Sigmoid colon (tissue), 7 donors: ENCODE results near the gene KLHL29. TPM values are rescaled to one million over a fixed set of nuclear protein-coding genes. Genes with fewer than 3 reads are reported as not detected.
A peak's percentile ranks its signal among the peaks of the same experiment; 100 is the strongest.

ENCODE experiments used
- DNase-seq: peaks from one replicate; pipeline ENCODE4 v3.0.0-alpha.2; 2019
- H3K27ac ChIP-seq, 4 donors: fragments of 200-600 bp; sonication (generic); one replicate each; pipeline ENCODE4 v1.5.1; 2016 to 2019; ENCODE audit warnings: mild to moderate bottlenecking in 1 of 4
- H3K27me3 ChIP-seq, 3 donors: fragments of 200-600 bp; sonication (generic); one replicate each; pipeline ENCODE4 v1.5.1; 2019; ENCODE audit warnings: mild to moderate bottlenecking in 1 of 3
- H3K36me3 ChIP-seq, 4 donors: fragments of 200-600 bp; sonication (generic); one replicate each; pipeline ENCODE4 v1.5.1; 2016 to 2019
- H3K4me1 ChIP-seq, 4 donors: fragments of 200-600 bp; sonication (generic); one replicate each; pipeline ENCODE4 v1.5.1; 2017 to 2019
- H3K4me3 ChIP-seq, 4 donors: fragments of 200-600 bp; sonication (generic); one replicate each; pipeline ENCODE4 v1.5.1; 2017 to 2019; ENCODE audit warnings: mild to moderate bottlenecking in 2 of 4, moderate library complexity in 1 of 4
- H3K9me3 ChIP-seq, 4 donors: fragments of 200-600 bp in 3 of 4; sonication (generic) in 3 of 4; one replicate each; pipeline versions ENCODE4 v1.5.1 to v1.6.1; 2013 to 2019
- CTCF ChIP-seq, 4 experiments: fragments of 450-650 bp in 3 of 4; fragments of 200-600 bp in 1 of 4; IDR thresholded peaks; one replicate each; pipeline ENCODE4 v1.5.1; 2016 to 2019; ENCODE audit warnings: antibody characterized with exemption in 4 of 4, mild to moderate bottlenecking in 3 of 4, moderate library complexity in 2 of 4
- EP300 ChIP-seq, 4 donors: sonication (generic); formaldehyde crosslinking; IDR thresholded peaks; one replicate each; pipeline ENCODE4 v1.6.1; 2017; ENCODE audit warnings: antibody characterized with exemption in 4 of 4
- POLR2A ChIP-seq, 2 donors: fragments of 450-650 bp; IDR thresholded peaks; one replicate each; pipeline ENCODE4 v1.6.1; 2016; ENCODE audit warnings: antibody characterized with exemption in 2 of 2, mild to moderate bottlenecking in 2 of 2, moderate library complexity in 2 of 2
- POLR2AphosphoS5 ChIP-seq, 4 donors: sonication (generic); formaldehyde crosslinking; IDR thresholded peaks; one replicate each; pipeline ENCODE4 v1.6.1; 2017; ENCODE audit warnings: antibody characterized with exemption in 4 of 4
- WGBS, 2 donors: extraction: QIAGEN DNeasy Blood & Tissue Kit; methylation state at CpG; one replicate each; pipeline ENCODE4 v1.1.7; 2013; 5-methylcytosine and 5-hydroxymethylcytosine counted together
- intact Hi-C: fragments of 100-400 bp; cut with DNase I; formaldehyde crosslinking; loops from one replicate; pipeline ENCODE4 v1.15.1; 2023
- polyA plus RNA-seq, 3 donors: library from polyadenylated mRNA; stranded (reverse); fragments of 200-250 nt; gene quantifications; one replicate each; pipeline ENCODE4 v1.2.3, GENCODE V29; 2013
- total RNA-seq, 4 donors: library from RNA; depleted of rRNA; stranded (reverse); fragments of >200 nt; gene quantifications; one replicate each; pipeline ENCODE4 v1.1.0, GENCODE V29; 2016
- donor health status: healthy with polysubstance abuse.
- donor health status: Bipolar disorder and iron deficiency.
- donor health status: healthy.

Gene KLHL29
- total and polyA plus RNA-seq, 7 donors: 0.46 to 25.5 (median 6.3) TPM

DNA sequence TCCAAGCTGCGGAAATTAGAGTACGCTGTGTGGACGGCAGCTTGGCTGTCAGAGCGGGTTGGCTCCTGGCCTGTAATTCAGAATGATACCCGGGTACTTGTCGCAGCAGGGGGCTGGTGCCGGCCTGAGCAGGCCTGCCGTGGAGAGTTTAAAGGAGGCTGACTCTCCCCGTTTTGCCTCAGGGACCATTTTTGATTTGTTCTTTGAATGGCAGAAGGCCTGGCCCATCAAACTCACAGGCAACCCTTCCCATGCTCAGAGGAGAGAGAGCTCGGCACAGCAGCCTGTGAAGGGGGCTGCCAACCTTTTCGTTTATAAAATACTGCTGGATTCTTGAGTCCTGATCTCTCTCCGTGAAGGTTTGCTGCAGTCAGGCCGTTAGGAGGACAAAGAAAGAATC lies 151.3 kb downstream of the KLHL29 start:
- intact Hi-C loops: loop anchor here (10.0 kb wide), 1 partner anchor 228 kb away; no protein-coding TSS in a partner anchor
- Histone ChIP-seq H3K27me3 (no peaks in the 10 kb centered on the region), H3K36me3 (no peaks in the 10 kb centered on the region), H3K4me1 (peaks cover 0 to 48% (median 34%) of the 10 kb centered on the region in 4 donors), H3K27ac (peak overlapping the region in 1 of 4 donors; percentile 57), H3K9me3 (no peaks in the 10 kb centered on the region), H3K4me3 (no peak overlapping the region)
- TF ChIP-seq POLR2AphosphoS5 (IDR thresholded peaks at IDR 0.05) (no peak), EP300 (IDR thresholded peaks at IDR 0.05) (no peak)
- 88 to 95% methylated on average over 13 of the region's 13 CpGs for WGBS, 2 donors
- no peak for DNase-seq

DNA sequence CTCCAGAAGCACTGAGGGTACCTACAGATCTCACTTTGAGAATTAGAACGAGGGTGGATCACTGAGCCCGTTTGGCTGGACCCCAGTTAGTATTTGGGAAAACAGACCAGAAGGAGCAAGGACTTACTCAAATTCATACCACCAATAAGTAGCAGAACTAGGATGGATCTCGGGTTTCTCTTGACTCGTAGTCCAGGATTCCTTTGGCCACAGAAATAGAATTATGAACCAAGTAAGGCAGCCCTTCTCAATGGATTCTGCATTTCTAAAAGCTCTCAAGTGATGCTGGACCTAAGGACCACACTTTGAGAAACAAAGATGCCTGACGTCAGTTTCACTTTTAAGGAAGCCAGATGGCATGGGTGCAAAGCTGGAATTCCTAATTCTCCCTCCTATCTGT lies 153.0 kb downstream of the KLHL29 start:
- Histone ChIP-seq H3K4me1 (peaks cover 0 to 48% (median 28%) of the 10 kb centered on the region in 4 donors), H3K36me3 (no peaks in the 10 kb centered on the region), H3K4me3 (no peak overlapping the region), H3K9me3 (no peaks in the 10 kb centered on the region), H3K27me3 (no peaks in the 10 kb centered on the region), H3K27ac (no peak overlapping the region)
- intact Hi-C loops: loop anchor here (10.0 kb wide), 1 partner anchor 227 kb away; no protein-coding TSS in a partner anchor
- DNase-seq: no peak
- TF ChIP-seq POLR2AphosphoS5 (IDR thresholded peaks at IDR 0.05): no peak
- no peak for TF ChIP-seq POLR2A (IDR thresholded peaks at IDR 0.05)
- TF ChIP-seq CTCF (IDR thresholded peaks at IDR 0.05): no peak
- TF ChIP-seq EP300 (IDR thresholded peaks at IDR 0.05): no peak
- 88 to 93% methylated on average over 5 of the region's 5 CpGs for WGBS, 2 donors

GRCh38 chr2:23538566-23538965 lies 153.6 kb downstream of the KLHL29 start:
- H3K36me3 ChIP-seq: no peaks in the 10 kb centered on the region
- H3K4me1 ChIP-seq: peaks cover 0 to 42% (median 22%) of the 10 kb centered on the region in 4 donors
- intact Hi-C loops: loop anchor here (10.0 kb wide), 1 partner anchor 226 kb away; no protein-coding TSS in a partner anchor
- H3K27me3 ChIP-seq: no peaks in the 10 kb centered on the region
- DNase-seq: no peak
- WGBS, 2 donors: 89 to 97% methylated on average over 2 of the region's 2 CpGs
- no peak overlapping the region for H3K27ac ChIP-seq
- no peaks in the 10 kb centered on the region for H3K9me3 ChIP-seq
- H3K4me3 ChIP-seq: no peak overlapping the region
- TF ChIP-seq EP300 (IDR thresholded peaks at IDR 0.05) (no peak), CTCF (IDR thresholded peaks at IDR 0.05) (no peak), POLR2A (IDR thresholded peaks at IDR 0.05) (no peak), POLR2AphosphoS5 (IDR thresholded peaks at IDR 0.05) (no peak)

DNA sequence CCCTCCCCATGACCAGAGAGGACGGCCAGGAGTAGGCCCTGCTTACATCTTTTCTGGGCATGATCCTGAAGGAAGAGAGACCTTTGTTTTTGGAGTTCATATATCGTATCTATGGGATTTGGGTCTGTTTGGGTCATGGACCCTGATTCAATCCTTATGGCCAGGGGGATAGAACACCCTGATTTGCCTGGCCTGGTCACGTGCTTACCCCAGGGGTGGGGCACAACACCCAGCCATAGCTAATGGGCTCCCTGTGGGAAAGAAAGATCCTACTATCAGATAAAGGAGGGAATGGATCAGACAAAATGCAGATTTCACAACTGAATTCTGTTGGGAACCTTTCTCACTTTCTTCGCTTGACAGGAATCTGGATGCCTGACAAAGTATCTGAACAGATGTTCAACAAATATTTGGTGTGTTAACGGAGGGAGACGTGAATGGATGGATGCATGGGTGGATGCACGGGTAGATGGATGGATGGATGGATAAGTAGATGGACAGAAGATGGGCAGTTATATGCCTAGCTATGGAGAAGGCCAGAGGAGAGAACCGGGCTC lies 155.9 kb downstream of the KLHL29 start:
- H3K27ac ChIP-seq: peak overlapping the region in 3 of 4 donors; percentile 42 to 50 (median 46)
- H3K36me3 ChIP-seq: no peaks in the 10 kb centered on the region
- H3K4me1 ChIP-seq: peaks cover 0 to 44% (median 30%) of the 10 kb centered on the region in 4 donors
- WGBS, 2 donors: 84 to 92% methylated on average over 8 of the region's 8 CpGs
- no peaks in the 10 kb centered on the region for H3K9me3 ChIP-seq
- no peak for DNase-seq
- H3K4me3 ChIP-seq: no peak overlapping the region
- no peaks in the 10 kb centered on the region for H3K27me3 ChIP-seq
- TF ChIP-seq POLR2A (IDR thresholded peaks at IDR 0.05) (no peak), CTCF (IDR thresholded peaks at IDR 0.05) (no peak), EP300 (IDR thresholded peaks at IDR 0.05) (no peak), POLR2AphosphoS5 (IDR thresholded peaks at IDR 0.05) (no peak)
- intact Hi-C loops: no loop called here

DNA sequence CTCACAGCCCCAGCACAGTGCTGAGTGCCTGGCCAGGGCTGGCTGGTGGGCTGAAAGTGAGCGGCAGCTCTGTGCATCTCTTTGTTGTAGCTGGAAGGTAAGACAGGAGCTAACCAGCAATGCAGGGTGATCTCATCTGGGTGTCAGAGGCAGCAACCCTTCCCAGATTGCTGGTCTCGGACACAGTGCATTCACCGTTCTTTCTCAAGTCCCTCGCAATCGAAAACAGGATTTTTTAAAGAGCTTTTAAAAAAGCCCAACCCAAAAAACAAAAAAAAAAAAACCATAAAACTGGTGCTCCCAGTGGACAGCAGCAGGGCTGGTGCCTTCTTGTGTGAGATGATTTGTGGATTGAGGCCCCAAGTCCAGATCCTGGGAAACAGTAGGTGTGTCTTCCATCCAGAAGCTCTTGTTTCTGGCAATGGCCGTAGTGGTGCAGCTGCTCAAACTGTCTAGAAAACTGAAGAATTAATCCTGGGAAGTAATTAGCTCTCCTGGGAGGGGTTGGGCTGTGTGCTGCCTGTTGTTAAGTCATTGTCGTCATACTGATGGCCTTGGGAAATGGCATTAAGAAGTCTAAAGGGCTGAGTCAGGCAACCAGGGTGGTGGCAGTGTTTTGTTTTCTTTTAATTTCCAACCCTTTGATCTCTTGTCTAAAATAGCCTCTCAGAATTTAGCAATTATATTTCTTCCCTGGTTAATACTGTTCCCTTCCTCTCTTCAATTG lies 156.7 kb downstream of the KLHL29 start:
- intact Hi-C loops: no loop called here
- H3K4me3 ChIP-seq: no peak overlapping the region
- no peaks in the 10 kb centered on the region for H3K36me3 ChIP-seq
- peak; percentile 85 for DNase-seq
- H3K4me1 ChIP-seq: peaks cover 0 to 42% (median 32%) of the 10 kb centered on the region in 4 donors
- H3K27ac ChIP-seq: peak overlapping the region in 3 of 4 donors; percentile 42 to 50 (median 46)
- H3K9me3 ChIP-seq: no peaks in the 10 kb centered on the region
- WGBS, 2 donors: 26 to 71% methylated on average over 7 of the region's 7 CpGs
- no peak for TF ChIP-seq CTCF (IDR thresholded peaks at IDR 0.05)
- no peak for TF ChIP-seq POLR2A (IDR thresholded peaks at IDR 0.05)
- TF ChIP-seq EP300 (IDR thresholded peaks at IDR 0.05): no peak
- TF ChIP-seq POLR2AphosphoS5 (IDR thresholded peaks at IDR 0.05): no peak
- no peaks in the 10 kb centered on the region for H3K27me3 ChIP-seq
